ENCODE results near the gene CPNE9.

The CPNE9 gene

DNA sequence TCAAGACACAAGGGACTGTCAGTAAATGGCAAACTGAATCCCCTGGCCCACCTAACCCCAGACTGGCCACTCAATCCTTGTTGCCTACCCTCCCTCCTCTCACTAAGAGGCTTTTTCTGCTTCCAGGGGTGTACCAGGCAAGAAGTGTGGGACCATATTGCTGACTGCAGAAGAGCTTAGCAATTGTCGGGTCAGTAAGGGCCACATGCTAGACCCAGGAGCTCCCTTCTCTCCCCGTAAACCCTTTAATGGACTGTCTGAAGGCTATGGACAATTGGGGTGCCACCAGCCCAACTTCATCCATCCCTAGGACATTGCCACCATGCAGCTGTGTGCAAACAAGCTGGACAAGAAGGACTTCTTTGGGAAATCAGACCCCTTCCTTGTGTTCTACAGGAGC is 8.8 kb downstream of the CPNE9 start:
- Histone ChIP-seq H3K4me3 (ENCODE audit: low read depth in 1 of 5, low read length in 5 of 5) (no peak overlapping the region), H3K9me3 (ENCODE audit: control insufficient read depth in 5 of 5, low read length in 5 of 5) (no peaks in the 10 kb centered on the region), H3K27me3 (ENCODE audit: control insufficient read depth in 5 of 5, insufficient read depth in 4 of 5, low read length in 5 of 5) (no peaks in the 10 kb centered on the region)

DNA sequence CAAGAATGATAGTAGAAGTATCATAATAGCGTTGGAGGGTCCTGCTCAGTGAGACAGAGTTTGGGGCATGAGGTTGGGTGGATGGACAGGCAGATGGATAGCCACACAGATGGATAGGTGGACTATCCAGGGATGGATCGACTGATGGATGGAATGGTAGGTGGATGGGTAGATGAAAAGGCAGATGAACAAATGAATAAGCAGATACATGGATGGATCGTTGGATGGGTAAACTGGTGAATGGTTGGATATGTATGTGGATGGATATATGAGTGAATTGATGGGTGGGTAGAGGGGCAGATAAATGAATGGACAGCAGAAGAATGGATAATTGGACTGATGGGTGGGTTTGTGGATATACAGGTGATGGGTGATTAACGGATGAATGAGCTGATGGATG is 9.5 kb downstream of the CPNE9 start:
- Histone ChIP-seq H3K27me3 (ENCODE audit: control insufficient read depth in 5 of 5, insufficient read depth in 4 of 5, low read length in 5 of 5) (no peaks in the 10 kb centered on the region), H3K9ac (ENCODE audit: low read length in 5 of 5) (no peak overlapping the region), H3K27ac (ENCODE audit: low read depth, low read length) (no peak overlapping the region), H3K4me1 (ENCODE audit: control insufficient read depth in 5 of 5, insufficient read depth in 5 of 5, low read length in 5 of 5) (peaks cover 0 to 16% (median 14%) of the 10 kb centered on the region in 5 donors), H3K4me3 (ENCODE audit: low read depth in 1 of 5, low read length in 5 of 5) (no peak overlapping the region), H3K36me3 (ENCODE audit: control insufficient read depth in 5 of 5, insufficient read depth in 5 of 5, low read length in 5 of 5) (no peaks in the 10 kb centered on the region), H3K9me3 (ENCODE audit: control insufficient read depth in 5 of 5, low read length in 5 of 5) (no peaks in the 10 kb centered on the region)

More for the DNA sequence above, 8.8 kb downstream of the CPNE9 start:
- Histone ChIP-seq H3K4me1 (ENCODE audit: control insufficient read depth in 5 of 5, insufficient read depth in 5 of 5, low read length in 5 of 5) (peaks cover 0 to 16% (median 14%) of the 10 kb centered on the region in 5 donors), H3K9ac (ENCODE audit: low read length in 5 of 5) (no peak overlapping the region), H3K36me3 (ENCODE audit: control insufficient read depth in 5 of 5, insufficient read depth in 5 of 5, low read length in 5 of 5) (no peaks in the 10 kb centered on the region), H3K27ac (ENCODE audit: low read depth, low read length) (no peak overlapping the region)

DNA sequence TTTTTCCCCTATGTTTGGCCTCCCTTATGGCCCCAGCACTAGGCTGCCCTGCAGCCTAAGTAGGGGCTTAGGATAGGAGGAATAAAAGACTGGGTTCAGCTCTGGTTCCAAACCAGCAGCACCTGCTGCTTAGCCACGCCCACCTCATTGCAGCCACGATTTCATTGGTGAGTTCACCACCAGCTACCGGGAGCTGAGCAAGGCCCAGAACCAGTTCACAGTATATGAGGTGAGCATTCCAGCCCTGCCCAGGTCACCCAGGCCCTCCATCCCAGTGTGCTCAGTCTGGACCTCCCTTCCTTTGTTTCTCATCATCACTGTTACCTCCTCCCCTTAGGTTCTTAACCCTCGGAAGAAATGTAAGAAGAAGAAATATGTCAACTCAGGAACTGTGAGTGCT is 11.5 kb downstream of the CPNE9 start:
- H3K9ac ChIP-seq (ENCODE audit: low read length in 5 of 5) = no peak overlapping the region
- no peak overlapping the region for H3K4me3 ChIP-seq (ENCODE audit: low read depth in 1 of 5, low read length in 5 of 5)
- H3K27ac ChIP-seq (ENCODE audit: low read depth, low read length) = no peak overlapping the region
- H3K9me3 ChIP-seq (ENCODE audit: control insufficient read depth in 5 of 5, low read length in 5 of 5) = no peaks in the 10 kb centered on the region
- H3K36me3 ChIP-seq (ENCODE audit: control insufficient read depth in 5 of 5, insufficient read depth in 5 of 5, low read length in 5 of 5) = no peaks in the 10 kb centered on the region
- H3K27me3 ChIP-seq (ENCODE audit: control insufficient read depth in 5 of 5, insufficient read depth in 4 of 5, low read length in 5 of 5) = no peaks in the 10 kb centered on the region
- H3K4me1 ChIP-seq (ENCODE audit: control insufficient read depth in 5 of 5, insufficient read depth in 5 of 5, low read length in 5 of 5) = peaks cover 0 to 16% (median 14%) of the 10 kb centered on the region in 5 donors

DNA sequence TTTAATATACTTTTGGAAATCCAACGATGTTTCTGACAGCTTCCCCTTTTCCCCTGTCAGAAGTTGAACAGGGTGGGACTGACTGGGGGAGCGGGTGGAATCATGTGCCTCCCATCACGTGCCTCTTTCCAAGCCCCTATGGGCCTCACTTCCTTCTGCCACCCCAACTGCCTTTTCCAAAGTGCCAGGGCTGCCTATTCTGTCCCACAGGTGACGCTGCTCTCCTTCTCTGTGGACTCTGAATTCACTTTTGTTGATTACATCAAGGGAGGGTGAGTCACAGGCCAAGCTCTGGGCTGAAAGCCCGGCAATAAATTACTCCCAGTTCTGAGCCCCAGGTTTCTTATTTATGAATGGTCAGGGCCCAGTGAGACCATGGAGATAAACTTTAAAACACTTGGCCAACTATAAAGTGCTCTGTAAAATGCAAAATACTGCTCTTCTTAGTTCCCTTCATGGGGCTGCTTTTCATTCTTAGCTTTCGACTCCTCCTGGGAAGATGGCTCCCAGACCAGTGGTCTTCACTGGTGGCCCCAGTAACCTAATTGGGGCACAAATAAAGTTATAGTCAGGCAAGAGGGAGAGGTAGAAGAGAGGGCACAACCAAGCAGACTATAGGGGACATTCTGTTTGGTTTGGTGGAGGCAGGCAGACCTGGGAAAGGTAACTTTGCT is 12.3 kb downstream of the CPNE9 start:
- no peaks in the 10 kb centered on the region for H3K36me3 ChIP-seq (ENCODE audit: control insufficient read depth in 5 of 5, insufficient read depth in 5 of 5, low read length in 5 of 5)
- no peaks in the 10 kb centered on the region for H3K27me3 ChIP-seq (ENCODE audit: control insufficient read depth in 5 of 5, insufficient read depth in 4 of 5, low read length in 5 of 5)
- H3K9me3 ChIP-seq (ENCODE audit: control insufficient read depth in 5 of 5, low read length in 5 of 5) = no peaks in the 10 kb centered on the region
- no peak overlapping the region for H3K27ac ChIP-seq (ENCODE audit: low read depth, low read length)
- peaks cover 0 to 16% (median 14%) of the 10 kb centered on the region in 5 donors for H3K4me1 ChIP-seq (ENCODE audit: control insufficient read depth in 5 of 5, insufficient read depth in 5 of 5, low read length in 5 of 5)
- H3K9ac ChIP-seq (ENCODE audit: low read length in 5 of 5) = peak overlapping the region in 2 of 5 donors; percentile 0 to 63
- H3K4me3 ChIP-seq (ENCODE audit: low read depth in 1 of 5, low read length in 5 of 5) = peak overlapping the region in 1 of 5 donors; percentile 17

DNA sequence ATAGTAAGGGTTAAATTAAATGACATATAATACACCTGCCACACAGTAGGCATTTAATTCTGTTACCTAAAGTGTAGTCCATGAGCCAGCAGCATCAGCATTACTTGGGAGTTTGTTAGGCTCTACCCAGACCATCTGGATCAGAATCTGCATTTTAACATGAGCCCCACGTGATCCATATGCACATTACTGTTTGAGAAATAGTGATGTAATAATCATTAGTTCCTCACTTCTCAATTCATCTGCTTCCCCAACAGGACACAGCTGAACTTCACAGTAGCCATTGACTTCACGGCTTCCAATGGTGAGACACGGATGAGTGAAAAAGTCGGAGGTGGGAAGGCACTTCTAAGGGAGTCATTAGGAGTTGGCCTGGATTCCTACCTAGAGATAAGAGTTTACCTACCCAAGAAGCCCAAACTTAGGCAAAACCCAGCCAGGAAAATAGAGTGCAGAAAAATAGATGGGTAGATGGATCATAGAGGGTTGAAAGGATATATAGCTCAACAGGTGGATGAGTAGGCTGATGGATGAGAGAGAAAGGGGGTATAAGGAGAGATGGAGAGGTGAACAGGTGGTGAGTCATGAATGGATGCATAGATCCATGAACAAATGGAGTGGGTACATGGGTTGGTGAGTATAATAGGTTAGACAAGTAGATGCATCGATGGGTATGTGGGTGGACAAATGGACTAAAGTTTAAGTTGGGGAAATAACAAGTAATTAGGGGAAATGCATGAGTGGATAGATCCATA is 13.3 kb downstream of the CPNE9 start:
- Histone ChIP-seq H3K36me3 (ENCODE audit: control insufficient read depth in 5 of 5, insufficient read depth in 5 of 5, low read length in 5 of 5) (no peaks in the 10 kb centered on the region), H3K4me1 (ENCODE audit: control insufficient read depth in 5 of 5, insufficient read depth in 5 of 5, low read length in 5 of 5) (peaks cover 0 to 16% (median 14%) of the 10 kb centered on the region in 5 donors), H3K4me3 (ENCODE audit: low read depth in 1 of 5, low read length in 5 of 5) (no peak overlapping the region), H3K9ac (ENCODE audit: low read length in 5 of 5) (no peak overlapping the region), H3K27me3 (ENCODE audit: control insufficient read depth in 5 of 5, insufficient read depth in 4 of 5, low read length in 5 of 5) (no peaks in the 10 kb centered on the region), H3K9me3 (ENCODE audit: control insufficient read depth in 5 of 5, low read length in 5 of 5) (no peaks in the 10 kb centered on the region), H3K27ac (ENCODE audit: low read depth, low read length) (no peak overlapping the region)

DNA sequence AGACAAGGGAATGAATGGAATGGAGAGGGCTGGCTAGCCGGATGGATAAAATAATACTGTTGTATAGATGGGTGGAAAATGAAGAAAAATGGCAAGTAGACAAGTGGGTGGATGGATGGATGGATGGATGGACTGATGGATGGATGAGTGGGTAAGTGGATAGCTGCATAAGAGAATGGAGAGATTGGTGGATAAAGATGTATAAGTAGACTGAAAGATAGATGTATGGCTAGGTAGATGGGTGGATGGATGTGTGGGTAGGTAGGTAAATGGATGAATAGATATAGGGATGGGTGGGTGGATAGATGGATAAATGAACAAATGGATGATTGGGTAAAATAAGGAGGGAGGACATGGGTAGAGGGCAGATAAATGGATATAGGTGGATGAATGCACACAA is 13.9 kb downstream of the CPNE9 start:
- no peak overlapping the region for H3K4me3 ChIP-seq (ENCODE audit: low read depth in 1 of 5, low read length in 5 of 5)
- no peak overlapping the region for H3K27ac ChIP-seq (ENCODE audit: low read depth, low read length)
- H3K27me3 ChIP-seq (ENCODE audit: control insufficient read depth in 5 of 5, insufficient read depth in 4 of 5, low read length in 5 of 5) = no peaks in the 10 kb centered on the region
- H3K4me1 ChIP-seq (ENCODE audit: control insufficient read depth in 5 of 5, insufficient read depth in 5 of 5, low read length in 5 of 5) = peaks cover 0 to 16% (median 14%) of the 10 kb centered on the region in 5 donors
- no peaks in the 10 kb centered on the region for H3K36me3 ChIP-seq (ENCODE audit: control insufficient read depth in 5 of 5, insufficient read depth in 5 of 5, low read length in 5 of 5)
- H3K9me3 ChIP-seq (ENCODE audit: control insufficient read depth in 5 of 5, low read length in 5 of 5) = no peaks in the 10 kb centered on the region
- H3K9ac ChIP-seq (ENCODE audit: low read length in 5 of 5) = no peak overlapping the region

DNA sequence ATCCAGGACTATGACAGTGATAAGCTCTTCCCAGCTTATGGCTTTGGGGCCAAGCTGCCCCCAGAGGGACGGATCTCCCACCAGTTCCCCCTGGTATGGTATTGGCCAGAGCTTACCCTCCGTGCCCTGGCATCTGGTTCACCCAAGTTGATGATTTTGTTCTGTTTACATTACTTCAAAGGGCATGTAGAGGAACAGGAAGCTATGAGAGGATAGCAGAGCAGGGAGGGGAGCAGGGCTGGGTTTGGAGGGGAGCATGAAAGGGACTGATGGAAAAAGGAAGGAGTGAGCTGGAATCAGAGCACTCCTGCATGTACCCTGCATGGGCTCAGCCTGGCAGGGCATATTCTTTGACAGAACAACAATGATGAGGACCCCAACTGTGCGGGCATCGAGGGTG is 14.5 kb downstream of the CPNE9 start:
- Histone ChIP-seq H3K4me1 (ENCODE audit: control insufficient read depth in 5 of 5, insufficient read depth in 5 of 5, low read length in 5 of 5) (peaks cover 0 to 16% (median 14%) of the 10 kb centered on the region in 5 donors), H3K9ac (ENCODE audit: low read length in 5 of 5) (no peak overlapping the region), H3K27me3 (ENCODE audit: control insufficient read depth in 5 of 5, insufficient read depth in 4 of 5, low read length in 5 of 5) (no peaks in the 10 kb centered on the region), H3K36me3 (ENCODE audit: control insufficient read depth in 5 of 5, insufficient read depth in 5 of 5, low read length in 5 of 5) (no peaks in the 10 kb centered on the region), H3K9me3 (ENCODE audit: control insufficient read depth in 5 of 5, low read length in 5 of 5) (no peaks in the 10 kb centered on the region), H3K27ac (ENCODE audit: low read depth, low read length) (no peak overlapping the region), H3K4me3 (ENCODE audit: low read depth in 1 of 5, low read length in 5 of 5) (no peak overlapping the region)

DNA sequence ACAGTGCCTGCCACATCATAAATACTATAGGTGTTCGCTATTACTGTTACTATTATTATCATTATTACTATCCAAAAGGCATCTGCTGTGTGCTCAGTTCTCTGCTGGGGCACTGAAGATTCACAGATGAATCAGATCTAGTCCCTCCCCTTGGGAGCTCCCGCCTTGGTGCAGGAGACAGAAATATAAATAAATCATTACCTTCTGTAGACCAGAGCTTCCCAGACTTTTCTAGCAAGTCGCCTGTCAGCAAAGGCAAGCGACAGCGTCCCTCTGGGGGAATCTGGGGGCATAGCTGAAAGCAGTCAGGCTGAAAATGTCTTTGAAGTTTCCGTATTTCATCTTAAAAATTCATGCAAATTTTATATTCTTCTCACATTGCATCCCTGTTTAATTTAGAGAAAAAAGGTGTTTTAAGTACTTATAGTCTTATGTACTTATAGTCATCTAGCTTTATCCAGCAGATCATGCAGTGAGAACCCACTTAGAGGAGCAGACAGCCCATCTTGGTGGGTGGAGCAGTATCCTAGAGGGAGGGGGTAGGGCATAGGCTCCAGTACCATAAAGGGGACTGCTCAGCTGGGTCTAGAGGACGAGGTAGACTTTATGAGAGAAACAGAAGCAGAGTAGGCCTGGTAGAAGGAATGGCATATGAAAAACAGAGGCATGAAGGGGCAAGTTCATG is 17.5 kb downstream of the CPNE9 start:
- Histone ChIP-seq H3K9me3 (ENCODE audit: control insufficient read depth in 5 of 5, low read length in 5 of 5) (no peaks in the 10 kb centered on the region), H3K36me3 (ENCODE audit: control insufficient read depth in 5 of 5, insufficient read depth in 5 of 5, low read length in 5 of 5) (no peaks in the 10 kb centered on the region), H3K27me3 (ENCODE audit: control insufficient read depth in 5 of 5, insufficient read depth in 4 of 5, low read length in 5 of 5) (no peaks in the 10 kb centered on the region), H3K4me3 (ENCODE audit: low read depth in 1 of 5, low read length in 5 of 5) (no peak overlapping the region), H3K9ac (ENCODE audit: low read length in 5 of 5) (no peak overlapping the region), H3K4me1 (ENCODE audit: control insufficient read depth in 5 of 5, insufficient read depth in 5 of 5, low read length in 5 of 5) (peaks cover 0 to 2% (median 2%) of the 10 kb centered on the region in 5 donors), H3K27ac (ENCODE audit: low read depth, low read length) (no peak overlapping the region)

DNA sequence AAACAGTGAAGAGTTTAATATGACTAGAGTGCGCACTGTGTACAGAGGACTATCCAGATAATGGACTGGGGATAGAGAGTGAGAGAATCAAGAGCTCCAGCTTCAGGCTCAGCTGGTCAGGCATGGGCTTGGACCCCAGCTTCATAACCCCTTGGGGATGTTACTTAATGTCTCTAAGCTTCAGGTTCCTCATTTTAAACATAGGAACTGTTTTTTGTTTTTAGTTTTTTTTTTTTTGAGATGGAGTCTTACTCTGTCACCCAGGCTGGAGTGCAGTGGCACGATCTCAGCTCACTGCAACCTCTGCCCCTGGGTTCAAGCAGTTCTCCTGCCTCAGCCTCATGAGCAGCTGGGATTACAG is 18.0 kb downstream of the CPNE9 start:
- Histone ChIP-seq H3K9me3 (ENCODE audit: control insufficient read depth in 5 of 5, low read length in 5 of 5) (no peaks in the 10 kb centered on the region), H3K27me3 (ENCODE audit: control insufficient read depth in 5 of 5, insufficient read depth in 4 of 5, low read length in 5 of 5) (no peaks in the 10 kb centered on the region), H3K9ac (ENCODE audit: low read length in 5 of 5) (no peak overlapping the region), H3K4me1 (ENCODE audit: control insufficient read depth in 5 of 5, insufficient read depth in 5 of 5, low read length in 5 of 5) (no peaks in the 10 kb centered on the region), H3K36me3 (ENCODE audit: control insufficient read depth in 5 of 5, insufficient read depth in 5 of 5, low read length in 5 of 5) (no peaks in the 10 kb centered on the region), H3K4me3 (ENCODE audit: low read depth in 1 of 5, low read length in 5 of 5) (no peak overlapping the region), H3K27ac (ENCODE audit: low read depth, low read length) (no peak overlapping the region)

All from subcutaneous abdominal adipose tissue (tissue), 5 donors.